Gastroesophageal sphincter (tissue), 2 donors: ENCODE data around the gene ATF2.

Experiments
- EP300 ChIP-seq: sonication (generic); formaldehyde crosslinking; IDR thresholded peaks from one replicate; pipeline ENCODE4 v1.6.1; 2017; ENCODE audit warnings: antibody characterized with exemption, mild to moderate bottlenecking
- POLR2AphosphoS5 ChIP-seq: sonication (generic); formaldehyde crosslinking; IDR thresholded peaks from one replicate; pipeline ENCODE4 v1.6.1; 2017; ENCODE audit warnings: antibody characterized with exemption

- TF ChIP-seq POLR2AphosphoS5 (no peak), EP300 (no peak)
Measured at GRCh38 chr2:175126661-175127060, 41.3 kb downstream of the ATF2 start.
